CD4-positive, CD25-positive, alpha-beta regulatory T cell (primary cell): ENCODE data around the gene P4HA2. TPM values are rescaled to one million over a fixed set of nuclear protein-coding genes. Genes with fewer than 3 reads are reported as not detected.

Experiments
- ATAC-seq, 2 donors: fragments of 150-1000 bp; cut with Tn5 transposase; one replicate each; pipeline ENCODE4 v1.10.0; 2021; ENCODE audit warnings: low read depth in 2 of 2, moderate number of reproducible peaks in 2 of 2, moderate library complexity in 1 of 2
- DNase-seq, 3 donors: peaks; one replicate each; pipeline versions ENCODE4 v3.0.0 to v3.0.0-alpha.2; 2012 to 2022; ENCODE audit warnings: mixed read lengths in 1 of 3
- H3K27ac ChIP-seq: one replicate; pipeline ENCODE4 v1.7.0; 2013; ENCODE audit warnings: mild to moderate bottlenecking, low read length; ENCODE audit not compliant: insufficient read depth, poor library complexity, severe bottlenecking
- H3K27me3 ChIP-seq: one replicate; pipeline ENCODE4 v1.7.0; 2013; ENCODE audit warnings: low read length; ENCODE audit not compliant: control insufficient read depth, insufficient read depth
- H3K36me3 ChIP-seq: one replicate; pipeline ENCODE4 v1.7.0; 2013; ENCODE audit warnings: mild to moderate bottlenecking, low read length, moderate library complexity; ENCODE audit not compliant: control insufficient read depth, insufficient read depth
- H3K4me1 ChIP-seq: 2 replicates; pipeline ENCODE4 v1.7.0; 2013; ENCODE audit warnings: mild to moderate bottlenecking, low read length; ENCODE audit not compliant: insufficient read depth, control insufficient read depth, poor library complexity, severe bottlenecking
- H3K4me3 ChIP-seq: one replicate; pipeline ENCODE4 v1.7.0; 2013; ENCODE audit warnings: low read depth, mild to moderate bottlenecking, low read length, moderate library complexity
- H3K9me3 ChIP-seq, 2 experiments: 1 replicate in 1 of 2; 2 replicates in 1 of 2; pipeline ENCODE4 v1.7.0; 2013; ENCODE audit warnings: low read length in 2 of 2, mild to moderate bottlenecking in 1 of 2, moderate library complexity in 1 of 2; ENCODE audit not compliant: control insufficient read depth in 2 of 2
- H3K27ac Mint-ChIP-seq, 3 donors: one replicate each; pipeline ENCODE4 v1.8.0; 2020 to 2022; ENCODE audit warnings: mild to moderate bottlenecking in 3 of 3, mixed read lengths in 3 of 3, moderate library complexity in 2 of 3
- H3K27me3 Mint-ChIP-seq: one replicate; pipeline ENCODE4 v1.8.0; 2022; ENCODE audit warnings: mild to moderate bottlenecking, mixed read lengths
- H3K36me3 Mint-ChIP-seq: one replicate; pipeline ENCODE4 v1.8.0; 2020; ENCODE audit warnings: mixed read lengths
- H3K4me1 Mint-ChIP-seq, 4 donors: one replicate each; pipeline ENCODE4 v1.8.0; 2020 to 2022; ENCODE audit warnings: mixed read lengths in 4 of 4, mild to moderate bottlenecking in 1 of 4
- H3K4me3 Mint-ChIP-seq, 4 donors: one replicate each; pipeline ENCODE4 v1.8.0; 2020 to 2022; ENCODE audit warnings: mild to moderate bottlenecking in 4 of 4, mixed read lengths in 4 of 4, moderate library complexity in 3 of 4
- H3K9me3 Mint-ChIP-seq, 7 donors: one replicate each; pipeline ENCODE4 v1.8.0; 2020 to 2022; ENCODE audit warnings: mixed read lengths in 7 of 7, mild to moderate bottlenecking in 3 of 7, moderate library complexity in 2 of 7
- polyA plus RNA-seq, 4 donors: library from polyadenylated mRNA; unstranded; fragments of 300-500 nt; fragmentation: Illumina TruSeq; gene quantifications; one replicate each; pipeline ENCODE4 v1.2.3, GENCODE V29; 2021
- total RNA-seq: library from RNA; stranded (reverse); gene quantifications from one replicate; pipeline ENCODE4 v1.2.3, GENCODE V29; 2022

Gene P4HA2
- total and polyA plus RNA-seq, 5 donors from 2014 or later: not detected

- H3K4me3 Mint-ChIP-seq: no peak overlapping the region
- no peak for ATAC-seq
- H3K4me1 Mint-ChIP-seq: peaks cover 0 to 3% (median 0%) of the 10 kb centered on the region in 4 donors
- H3K9me3 Mint-ChIP-seq: peaks cover 0 to 10% (median 0%) of the 10 kb centered on the region in 7 donors
- H3K27ac Mint-ChIP-seq: no peak overlapping the region
- DNase-seq: no peak
- Histone ChIP-seq H3K4me3 (no peak overlapping the region), H3K4me1 (no peaks in the 10 kb centered on the region), H3K27me3 (peaks cover 16% of the 10 kb centered on the region), H3K36me3 (no peaks in the 10 kb centered on the region), H3K9me3 (peaks cover 7% of the 10 kb centered on the region in 2 experiments), H3K27ac (no peak overlapping the region)
- no peaks in the 10 kb centered on the region for H3K36me3 Mint-ChIP-seq
- peaks cover 35% of the 10 kb centered on the region for H3K27me3 Mint-ChIP-seq
Measured at GRCh38 chr5:132251220-132251725, 23.6 kb upstream of the P4HA2 start.

- no peak for ATAC-seq
- Mint-ChIP-seq H3K27ac (no peak overlapping the region), H3K27me3 (peaks cover 29% of the 10 kb centered on the region), H3K9me3 (peaks cover 0 to 13% (median 0%) of the 10 kb centered on the region in 7 donors), H3K4me3 (no peak overlapping the region), H3K4me1 (peaks cover 0 to under 1% (median 0%) of the 10 kb centered on the region in 4 donors), H3K36me3 (no peaks in the 10 kb centered on the region)
- DNase-seq: no peak
- Histone ChIP-seq H3K36me3 (no peaks in the 10 kb centered on the region), H3K27ac (no peak overlapping the region), H3K4me1 (no peaks in the 10 kb centered on the region), H3K9me3 (peaks cover 11% of the 10 kb centered on the region in 2 experiments), H3K27me3 (peaks cover 11% of the 10 kb centered on the region), H3K4me3 (no peak overlapping the region)
Measured at GRCh38 chr5:132250547-132250946, 22.9 kb upstream of the P4HA2 start.

GRCh38 chr5:132246806-132247205 is 19.2 kb upstream of the P4HA2 start:
- DNase-seq (no peak), ATAC-seq (no peak)
- no peak overlapping the region for H3K27ac Mint-ChIP-seq
- H3K4me3 Mint-ChIP-seq: no peak overlapping the region
- H3K4me1 ChIP-seq: no peaks in the 10 kb centered on the region
- H3K9me3 Mint-ChIP-seq: peaks cover 0 to 39% (median 9%) of the 10 kb centered on the region in 7 donors
- H3K27me3 ChIP-seq: peaks cover 16% of the 10 kb centered on the region
- peaks cover 11 to 19% of the 10 kb centered on the region in 2 experiments for H3K9me3 ChIP-seq
- no peak overlapping the region for H3K27ac ChIP-seq
- peaks cover 4% of the 10 kb centered on the region for H3K36me3 Mint-ChIP-seq
- no peak overlapping the region for H3K4me3 ChIP-seq
- no peaks in the 10 kb centered on the region for H3K4me1 Mint-ChIP-seq
- no peaks in the 10 kb centered on the region for H3K36me3 ChIP-seq
- H3K27me3 Mint-ChIP-seq: peaks cover 43% of the 10 kb centered on the region

- Histone ChIP-seq H3K4me3 (no peak overlapping the region), H3K9me3 (peaks cover 11 to 23% of the 10 kb centered on the region in 2 experiments), H3K27me3 (peaks cover 21% of the 10 kb centered on the region), H3K4me1 (no peaks in the 10 kb centered on the region), H3K36me3 (no peaks in the 10 kb centered on the region), H3K27ac (no peak overlapping the region)
- no peak for DNase-seq
- peaks cover 44% of the 10 kb centered on the region for H3K27me3 Mint-ChIP-seq
- no peaks in the 10 kb centered on the region for H3K4me1 Mint-ChIP-seq
- H3K9me3 Mint-ChIP-seq: peaks cover 0 to 46% (median 10%) of the 10 kb centered on the region in 7 donors
- no peak overlapping the region for H3K4me3 Mint-ChIP-seq
- ATAC-seq: no peak
- H3K36me3 Mint-ChIP-seq: peaks cover 4% of the 10 kb centered on the region
- no peak overlapping the region for H3K27ac Mint-ChIP-seq
Measured at GRCh38 chr5:132245593-132245992, 17.9 kb upstream of the P4HA2 start.

- no peak overlapping the region for H3K4me3 Mint-ChIP-seq
- Histone ChIP-seq H3K4me1 (no peaks in the 10 kb centered on the region), H3K9me3 (peaks cover 11 to 23% of the 10 kb centered on the region in 2 experiments), H3K27ac (no peak overlapping the region), H3K36me3 (no peaks in the 10 kb centered on the region), H3K4me3 (no peak overlapping the region), H3K27me3 (peaks cover 16% of the 10 kb centered on the region)
- no peaks in the 10 kb centered on the region for H3K4me1 Mint-ChIP-seq
- DNase-seq: no peak
- peaks cover 4% of the 10 kb centered on the region for H3K36me3 Mint-ChIP-seq
- no peak overlapping the region for H3K27ac Mint-ChIP-seq
- H3K27me3 Mint-ChIP-seq: peaks cover 39% of the 10 kb centered on the region
- ATAC-seq: no peak
- peaks cover 0 to 46% (median 10%) of the 10 kb centered on the region in 7 donors for H3K9me3 Mint-ChIP-seq
Measured at GRCh38 chr5:132243366-132243977, 15.8 kb upstream of the P4HA2 start.

- Histone ChIP-seq H3K4me1 (no peaks in the 10 kb centered on the region), H3K27ac (no peak overlapping the region), H3K36me3 (no peaks in the 10 kb centered on the region), H3K27me3 (peaks cover 11% of the 10 kb centered on the region), H3K9me3 (peaks cover 0 to 12% of the 10 kb centered on the region in 2 experiments), H3K4me3 (no peak overlapping the region)
- Mint-ChIP-seq H3K4me1 (no peaks in the 10 kb centered on the region), H3K36me3 (peaks cover 4% of the 10 kb centered on the region), H3K27me3 (peaks cover 38% of the 10 kb centered on the region), H3K27ac (no peak overlapping the region), H3K9me3 (peaks cover 0 to 26% (median 10%) of the 10 kb centered on the region in 7 donors), H3K4me3 (no peak overlapping the region)
- no peak for DNase-seq
- no peak for ATAC-seq
Measured at GRCh38 chr5:132239776-132240175, 12.1 kb upstream of the P4HA2 start.

GRCh38 chr5:132238901-132239500 is 11.3 kb upstream of the P4HA2 start:
- H3K9me3 Mint-ChIP-seq: peaks cover 0 to 18% (median 6%) of the 10 kb centered on the region in 7 donors
- no peaks in the 10 kb centered on the region for H3K4me1 Mint-ChIP-seq
- no peak overlapping the region for H3K4me3 Mint-ChIP-seq
- no peak overlapping the region for H3K27ac Mint-ChIP-seq
- H3K36me3 Mint-ChIP-seq: peaks cover 1% of the 10 kb centered on the region
- H3K9me3 ChIP-seq: peaks cover 0 to 6% of the 10 kb centered on the region in 2 experiments
- DNase-seq (no peak), ATAC-seq (no peak)
- no peaks in the 10 kb centered on the region for H3K4me1 ChIP-seq
- no peak overlapping the region for H3K4me3 ChIP-seq
- no peaks in the 10 kb centered on the region for H3K36me3 ChIP-seq
- no peak overlapping the region for H3K27ac ChIP-seq
- H3K27me3 Mint-ChIP-seq: peaks cover 33% of the 10 kb centered on the region
- peaks cover 5% of the 10 kb centered on the region for H3K27me3 ChIP-seq
